ENCODE measurements around the gene MTLN. TPM values are rescaled to one million over a fixed set of nuclear protein-coding genes. Genes with fewer than 3 reads are reported as not detected.
A peak's percentile ranks its signal among the peaks of the same experiment; 100 is the strongest.
"Not testable (repeated sequence)": the region's sequence is repeated elsewhere in the genome, so short reads cannot be mapped to it uniquely, and the experiment has no call there.

Gene MTLN
- 100 to 1,000 TPM; 102 to 108 TPM for total RNA-seq

- Histone ChIP-seq H3K27me3 (replicated peaks; ENCODE audit: insufficient read depth) (no peaks in the 10 kb centered on the region), H3K27ac (peak within 1 kb of the TSS; percentile 66 to 73), H3K36me3 (no peaks in the 10 kb centered on the region), H3K9me3 (no peaks in the 10 kb centered on the region), H3K4me1 (replicated peaks) (no peaks in the 10 kb centered on the region), H3K4me3 (peak within 1 kb of the TSS; percentile 54 to 68)
- WGBS = under 1% methylated on average over 54 of the region's 54 CpGs
- peak; percentile 94 for TF ChIP-seq POLR2AphosphoS5 (IDR thresholded peaks at IDR 0.05)
- peak in 1 of 4 experiments; percentile 12 for TF ChIP-seq CTCF (IDR thresholded peaks at IDR 0.05)
- peak; percentile 42 for TF ChIP-seq POLR2A (IDR thresholded peaks at IDR 0.05)
- peak; percentile 52 for DNase-seq (ENCODE audit: low spot score)
- intact Hi-C loops (cut with DNase I) = no loop called here
Observed at GRCh38 chr2:110211938-110212858, at the start of gene MTLN. MTLN (minus strand) TSS chr2:110212547; CDS start chr2:110212525, 22 bp downstream.

- intact Hi-C loops (cut with DNase I); H3K4me1 ChIP-seq (replicated peaks); H3K9me3 ChIP-seq; DNase-seq (ENCODE audit: low spot score); H3K36me3 ChIP-seq; H3K27ac ChIP-seq; H3K27me3 ChIP-seq (replicated peaks; ENCODE audit: insufficient read depth); H3K4me3 ChIP-seq: not testable (repeated sequence)
- WGBS = no CpG with 5 or more reads among the region's 1 CpG
Observed at GRCh38 chr2:110261910-110262309, 49.6 kb upstream of the MTLN start.

GRCh38 chr2:110248081-110248795, 35.9 kb upstream of the MTLN start:
- DNase-seq (ENCODE audit: low spot score); H3K4me1 ChIP-seq (replicated peaks); H3K27me3 ChIP-seq (replicated peaks; ENCODE audit: insufficient read depth); H3K27ac ChIP-seq; H3K9me3 ChIP-seq; H3K4me3 ChIP-seq; H3K36me3 ChIP-seq; intact Hi-C loops (cut with DNase I): not testable (repeated sequence)
- WGBS = 49% methylated on average over 4 of the region's 7 CpGs

DNA sequence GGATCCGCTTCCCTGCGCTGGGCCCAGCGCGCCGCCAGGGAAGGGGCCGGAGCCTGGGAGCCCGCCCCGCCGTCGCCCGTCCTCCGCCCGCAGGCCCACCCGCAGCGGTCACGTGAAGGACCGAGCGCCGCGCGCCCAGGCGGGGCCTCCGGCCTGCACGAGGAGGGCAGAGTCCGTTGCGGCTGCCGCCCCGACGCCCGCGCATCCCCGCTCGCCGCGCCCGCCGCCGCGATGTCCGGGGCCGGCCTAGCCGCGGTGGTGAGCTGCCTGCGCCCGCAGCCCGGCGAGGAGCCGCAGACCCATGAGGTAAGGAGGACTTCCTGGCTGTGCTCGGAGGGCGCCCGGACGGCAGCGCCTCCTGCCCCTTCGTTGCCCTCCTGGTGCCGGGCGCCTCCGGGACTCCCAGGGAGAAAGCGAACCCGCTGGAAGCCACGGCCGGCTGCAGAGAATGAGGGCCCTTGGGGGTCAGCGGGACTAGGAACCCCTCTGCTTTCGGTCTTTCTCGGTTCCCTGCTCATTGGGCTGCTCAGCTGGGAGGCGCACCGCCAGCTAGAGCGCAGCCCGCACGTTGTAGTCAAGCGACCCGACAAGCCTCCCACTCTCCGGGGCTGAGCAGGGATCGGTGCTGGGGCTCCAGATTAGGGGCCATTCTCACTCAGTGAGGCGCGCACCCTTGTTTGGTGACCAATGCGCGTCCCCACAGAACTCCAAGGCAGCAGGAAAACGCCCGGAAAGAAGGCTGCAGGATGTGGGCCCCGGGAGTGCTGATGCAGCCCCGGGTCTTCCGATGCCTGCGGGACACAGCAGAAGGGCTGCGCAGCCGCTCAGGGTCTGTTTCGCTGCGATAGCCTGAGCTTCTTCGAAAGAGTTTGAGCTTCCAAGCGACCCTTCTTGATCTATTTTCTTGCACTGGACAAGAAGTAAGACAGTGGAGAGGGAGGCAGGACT, 33.4 kb upstream of the MTLN start:
- H3K4me1 ChIP-seq (replicated peaks); H3K27ac ChIP-seq; intact Hi-C loops (cut with DNase I); H3K27me3 ChIP-seq (replicated peaks; ENCODE audit: insufficient read depth); H3K9me3 ChIP-seq; H3K36me3 ChIP-seq; H3K4me3 ChIP-seq; DNase-seq (ENCODE audit: low spot score): not testable (repeated sequence)
- no CpG with 5 or more reads among the region's 89 CpGs for WGBS

- DNase-seq (ENCODE audit: low spot score); H3K4me1 ChIP-seq (replicated peaks); H3K27ac ChIP-seq; H3K9me3 ChIP-seq; H3K4me3 ChIP-seq; H3K36me3 ChIP-seq; H3K27me3 ChIP-seq (replicated peaks; ENCODE audit: insufficient read depth); intact Hi-C loops (cut with DNase I): not testable (repeated sequence)
- WGBS = no CpG with 5 or more reads among the region's 3 CpGs
Observed at GRCh38 chr2:110243283-110243682, 30.9 kb upstream of the MTLN start.

DNA sequence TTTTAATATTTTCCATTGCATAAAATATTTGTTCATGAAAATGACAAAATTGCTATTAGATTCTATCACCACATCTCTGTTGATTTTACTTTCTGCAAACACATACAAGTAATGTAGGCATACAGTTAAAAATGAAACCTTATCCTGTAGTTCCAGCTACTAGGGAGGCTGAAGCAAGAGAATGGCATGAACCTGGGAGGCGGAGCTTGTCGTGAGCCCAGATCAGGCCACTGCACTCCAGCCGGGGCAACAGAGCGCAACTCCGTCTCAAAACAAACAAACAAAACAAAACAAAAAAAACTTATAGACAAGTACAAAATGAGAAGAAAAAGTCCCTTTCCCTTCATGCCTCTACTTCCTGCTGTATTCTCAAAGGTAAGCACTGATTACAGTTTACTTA, 22.2 kb upstream of the MTLN start:
- DNase-seq (ENCODE audit: low spot score); H3K4me3 ChIP-seq; H3K9me3 ChIP-seq; H3K4me1 ChIP-seq (replicated peaks); H3K27me3 ChIP-seq (replicated peaks; ENCODE audit: insufficient read depth); intact Hi-C loops (cut with DNase I); H3K36me3 ChIP-seq; H3K27ac ChIP-seq: not testable (repeated sequence)
- WGBS = 30% methylated on average over 4 of the region's 5 CpGs

DNA sequence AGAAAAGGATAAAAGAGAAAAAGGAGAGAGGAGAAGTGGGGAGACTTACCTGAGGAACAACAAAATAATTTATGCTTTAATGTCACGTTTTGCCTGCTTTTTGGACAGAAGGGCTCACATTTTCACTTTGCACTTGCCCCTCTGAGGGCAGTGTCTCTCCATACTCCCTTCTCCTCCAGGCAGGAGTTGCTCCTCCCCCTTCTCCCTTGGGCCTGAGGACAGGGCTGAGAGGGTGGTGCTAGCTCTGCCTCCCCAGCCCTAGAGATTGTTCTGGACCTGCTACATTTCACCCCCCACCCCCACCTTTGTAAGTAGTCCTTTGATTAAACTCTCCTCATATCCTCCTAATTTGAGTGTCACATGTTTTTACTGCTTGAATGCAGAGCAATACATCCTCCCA, 17.5 kb upstream of the MTLN start:
- H3K27ac ChIP-seq; DNase-seq (ENCODE audit: low spot score); H3K36me3 ChIP-seq; H3K27me3 ChIP-seq (replicated peaks; ENCODE audit: insufficient read depth); intact Hi-C loops (cut with DNase I); H3K4me1 ChIP-seq (replicated peaks); H3K4me3 ChIP-seq; H3K9me3 ChIP-seq: not testable (repeated sequence)
- no CpG with 5 or more reads among the region's 1 CpG for WGBS

DNA sequence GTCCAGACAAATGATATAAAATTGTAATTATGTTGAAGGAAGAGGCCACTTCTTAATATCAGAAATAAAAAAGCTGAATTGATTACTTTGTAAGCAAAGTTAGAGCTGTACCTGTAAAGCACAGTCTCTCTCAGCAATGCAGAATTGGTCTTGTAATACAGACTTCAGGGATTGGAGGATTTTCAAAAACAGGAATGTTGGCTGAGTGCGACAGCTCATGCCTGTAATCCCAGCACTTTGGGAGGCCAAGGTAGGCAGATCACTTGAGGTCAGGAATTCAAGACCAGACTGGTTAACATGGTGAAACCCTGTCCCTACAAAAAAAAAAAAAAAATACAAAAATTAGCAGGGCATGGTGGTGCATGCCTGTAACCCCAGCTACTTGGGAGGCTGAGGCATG, 10.3 kb upstream of the MTLN start:
- H3K27me3 ChIP-seq (replicated peaks; ENCODE audit: insufficient read depth); DNase-seq (ENCODE audit: low spot score); intact Hi-C loops (cut with DNase I); H3K9me3 ChIP-seq; H3K27ac ChIP-seq; H3K4me3 ChIP-seq; H3K36me3 ChIP-seq; H3K4me1 ChIP-seq (replicated peaks): not testable (repeated sequence)
- 89% methylated on average over 1 of the region's 1 CpG for WGBS

All from prostate gland (tissue), 2 donors.